SU-DHL-6 (cell line): Measurements from ENCODE around the gene LARP4B.

Source experiments
- CTCF ChIP-seq: fragments of 200-600 bp; sonication (generic); IDR thresholded peaks from one replicate; pipeline ENCODE4 v1.5.1; 2017; ENCODE audit warnings: antibody characterized with exemption, mild to moderate bottlenecking, low read length, moderate library complexity; ENCODE audit not compliant: insufficient read depth, poor library complexity, severe bottlenecking
- EZH2phosphoT487 ChIP-seq: fragments of 200-600 bp; sonication (generic), shearing (Covaris generic); conservative IDR thresholded peaks from 2 replicates; pipeline ENCODE4 v1.6.1; 2018; ENCODE audit warnings: mild to moderate bottlenecking, antibody characterized with exemption, low read length, moderate library complexity, mixed read lengths

- TF ChIP-seq CTCF (no peak), EZH2phosphoT487 (no peak)
These were observed 153.5 kb downstream of the LARP4B start for GRCh38 chr10:777913-778479.
